H1 (cell line): Measurements from ENCODE around the gene FAM181B. TPM values are rescaled to one million over a fixed set of nuclear protein-coding genes. Genes with fewer than 3 reads are reported as not detected.

Experiments used
- CTCF ChIA-PET: fragments of 300-600 bp; sonication (Branson Sonifier 250); formaldehyde crosslinking; loops from one replicate; lab custom pipeline; 2021; ENCODE audit not compliant: partially characterized antibody; lab: Charles Lee
- POLR2A ChIA-PET: fragments of 300-600 bp; sonication (Branson Sonifier 250); formaldehyde crosslinking; loops from one replicate; lab custom pipeline; 2021; ENCODE audit warnings: inconsistent platforms; ENCODE audit not compliant: partially characterized antibody; lab: Charles Lee
- DNase-seq, 2 experiments: peaks; one replicate each; pipeline versions ENCODE4 v3.0.0 to v3.0.0-alpha.2; 2010 to 2022; ENCODE audit warnings: low spot score in 2 of 2, low read depth in 1 of 2, mixed read lengths in 1 of 2
- FAIRE-seq: peaks from 2 replicates; lab custom pipeline; 2011; peaks lifted over from hg19 to GRCh38; lab: Jason Lieb, UNC
- H2AFZ ChIP-seq: 2 replicates; pipeline ENCODE4 v1.8.1; 2012; ENCODE audit warnings: low read length, inconsistent platforms
- H2AK5ac ChIP-seq: 2 replicates; pipeline ENCODE4 v1.6.1; 2013; ENCODE audit warnings: low read depth, low read length
- H2BK120ac ChIP-seq: replicated peaks from 2 replicates; pipeline ENCODE3; 2013; ENCODE audit warnings: low read depth, low read length, inconsistent platforms
- H2BK12ac ChIP-seq: 2 replicates; pipeline ENCODE4 v1.6.1; 2013; ENCODE audit warnings: low read depth, low read length
- H2BK15ac ChIP-seq: 2 replicates; pipeline ENCODE4 v1.6.1; 2013; ENCODE audit warnings: low read length
- H2BK20ac ChIP-seq: 2 replicates; pipeline ENCODE4 v1.6.1; 2013; ENCODE audit warnings: low read length
- H2BK5ac ChIP-seq: 2 replicates; pipeline ENCODE4 v1.6.1; 2013; ENCODE audit warnings: low read depth, low read length
- H3K14ac ChIP-seq: 2 replicates; pipeline ENCODE4 v1.6.1; 2013; ENCODE audit warnings: inconsistent platforms; ENCODE audit not compliant: insufficient read length
- H3K18ac ChIP-seq: 2 replicates; pipeline ENCODE4 v1.6.1; 2013; ENCODE audit warnings: low read length; ENCODE audit errors: extremely low read depth
- H3K23ac ChIP-seq: 2 replicates; pipeline ENCODE4 v1.6.1; 2013; ENCODE audit warnings: inconsistent platforms; ENCODE audit not compliant: insufficient read length
- H3K23me2 ChIP-seq: 2 replicates; pipeline ENCODE4 v1.6.1; 2013; ENCODE audit warnings: low read depth, low read length
- H3K27ac ChIP-seq: 2 replicates; pipeline ENCODE4 v1.6.1; 2011; ENCODE audit warnings: low read depth, low read length, inconsistent platforms
- H3K27me3 ChIP-seq, 4 experiments: replicated peaks in 1 of 4; 1 replicate in 1 of 4; 2 replicates in 3 of 4; pipeline versions ENCODE4 v1.6.1 to v1.8.1; 2011 to 2013; ENCODE audit warnings: low read length in 3 of 4, mild to moderate bottlenecking in 3 of 4, inconsistent platforms in 2 of 4, mixed read lengths in 2 of 4, moderate library complexity in 1 of 4; ENCODE audit not compliant: control insufficient read depth in 3 of 4, insufficient read depth in 3 of 4; ENCODE audit errors: extremely low read depth in 1 of 4
- H3K36me3 ChIP-seq, 4 experiments: 2 replicates each; pipeline versions ENCODE4 v1.6.1 to v1.8.1; 2011 to 2013; ENCODE audit warnings: mild to moderate bottlenecking in 4 of 4, low read length in 3 of 4, moderate library complexity in 2 of 4, control low read depth in 1 of 4, inconsistent platforms in 1 of 4; ENCODE audit not compliant: insufficient read depth in 4 of 4, control insufficient read depth in 2 of 4
- H3K4ac ChIP-seq: replicated peaks from 2 replicates; pipeline ENCODE3; 2013; ENCODE audit warnings: low read length, low read depth, mixed read lengths, inconsistent platforms; ENCODE audit not compliant: insufficient read length
- H3K4me1 ChIP-seq, 4 experiments: replicated peaks in 1 of 4; 1 replicate in 1 of 4; 2 replicates in 3 of 4; pipeline versions ENCODE4 v1.6.1 to v1.8.1; 2011 to 2013; ENCODE audit warnings: low read length in 3 of 4, inconsistent platforms in 2 of 4, mixed read lengths in 1 of 4; ENCODE audit not compliant: insufficient read depth in 4 of 4, control insufficient read depth in 3 of 4
- H3K4me2 ChIP-seq, 2 experiments: 2 replicates each; pipeline versions ENCODE4 v1.6.1 to v1.8.1; 2011 to 2013; ENCODE audit warnings: low read depth in 2 of 2, low read length in 2 of 2, control low read depth in 1 of 2, inconsistent platforms in 1 of 2, mild to moderate bottlenecking in 1 of 2; ENCODE audit not compliant: insufficient read depth in 1 of 2
- H3K4me3 ChIP-seq, 4 experiments: fragments of 200-600, 300-600 bp in 1 of 4; sonication (generic), shearing (Covaris generic), sonication (Bioruptor Twin) in 1 of 4; 2 replicates each; pipeline versions ENCODE4 v1.5.1 to v1.8.1; 2011 to 2016; ENCODE audit warnings: low read length in 4 of 4, low read depth in 3 of 4, control low read depth in 2 of 4, inconsistent platforms in 2 of 4, mild to moderate bottlenecking in 2 of 4, mixed read lengths in 1 of 4, moderate library complexity in 1 of 4; ENCODE audit not compliant: insufficient read depth in 2 of 4; ENCODE audit errors: extremely low read depth in 1 of 4
- H3K56ac ChIP-seq: replicated peaks from 2 replicates; pipeline ENCODE3; 2013; ENCODE audit warnings: low read depth, mild to moderate bottlenecking, mixed read lengths, low read length, inconsistent platforms; ENCODE audit not compliant: insufficient read length
- H3K79me1 ChIP-seq: 2 replicates; pipeline ENCODE4 v1.6.1; 2013; ENCODE audit warnings: low read depth, low read length, control low read depth
- H3K79me2 ChIP-seq, 2 experiments: 2 replicates each; pipeline versions ENCODE4 v1.6.1 to v1.8.1; 2012 to 2013; ENCODE audit warnings: low read length in 2 of 2, mild to moderate bottlenecking in 2 of 2, inconsistent platforms in 1 of 2; ENCODE audit not compliant: insufficient read depth in 2 of 2, control insufficient read depth in 1 of 2
- H3K9ac ChIP-seq, 4 experiments: replicated peaks in 1 of 4; 1 replicate in 1 of 4; 2 replicates in 3 of 4; pipeline versions ENCODE4 v1.6.1 to v1.8.1; 2011 to 2013; ENCODE audit warnings: low read depth in 3 of 4, low read length in 3 of 4, control low read depth in 2 of 4, mild to moderate bottlenecking in 2 of 4, moderate library complexity in 2 of 4, inconsistent platforms in 1 of 4; ENCODE audit errors: extremely low read depth in 1 of 4
- H3K9me3 ChIP-seq, 2 experiments: 2 replicates each; pipeline versions ENCODE4 v1.6.1 to v1.8.1; 2012 to 2013; ENCODE audit warnings: mild to moderate bottlenecking in 2 of 2, moderate library complexity in 2 of 2, control low read depth in 1 of 2, inconsistent platforms in 1 of 2, low read depth in 1 of 2, low read length in 1 of 2, mixed read lengths in 1 of 2; ENCODE audit not compliant: insufficient read depth in 2 of 2
- H4K20me1 ChIP-seq, 2 experiments: replicated peaks in 1 of 2; 2 replicates each; pipeline versions ENCODE3 to v1.8.1; 2011 to 2013; ENCODE audit warnings: inconsistent platforms in 2 of 2, low read length in 2 of 2, mild to moderate bottlenecking in 1 of 2; ENCODE audit not compliant: insufficient read depth in 2 of 2, control insufficient read depth in 1 of 2
- H4K5ac ChIP-seq: 2 replicates; pipeline ENCODE4 v1.6.1; 2013; ENCODE audit warnings: low read length, low read depth, mixed read lengths, inconsistent platforms; ENCODE audit not compliant: insufficient read length
- H4K8ac ChIP-seq: 2 replicates; pipeline ENCODE4 v1.8.0; 2013; ENCODE audit warnings: mild to moderate bottlenecking, moderate library complexity, low read length, inconsistent platforms; ENCODE audit not compliant: insufficient read depth; ENCODE audit errors: extremely low read depth
- H4K91ac ChIP-seq: replicated peaks from 2 replicates; pipeline ENCODE3; 2013; ENCODE audit warnings: low read length, mixed read lengths, inconsistent platforms; ENCODE audit not compliant: insufficient read length
- ASH2L ChIP-seq: fragments of 200-600, 300-600 bp; sonication (generic); IDR thresholded peaks from one replicate; pipeline ENCODE4 v1.7.1; 2017; ENCODE audit warnings: low read length
- BCL11A ChIP-seq, 2 experiments: IDR thresholded peaks; one replicate each; pipeline ENCODE4 v1.6.1; 2011; ENCODE audit warnings: low read depth in 2 of 2, low read length in 2 of 2, mild to moderate bottlenecking in 2 of 2
- CBX8 ChIP-seq: fragments of 300-800, 300-1000 bp; sonication (generic); IDR thresholded peaks from 2 replicates; pipeline ENCODE4 v1.7.1; 2016; ENCODE audit warnings: low read depth, low read length, borderline replicate concordance
- GTF2F1 ChIP-seq: IDR thresholded peaks from 2 replicates; pipeline ENCODE4 v1.6.1; 2012; ENCODE audit warnings: low read depth, low read length, improper control_type of control experiment, borderline replicate concordance
- MAFK ChIP-seq: IDR thresholded peaks from 2 replicates; pipeline ENCODE4 v1.6.1; 2012; ENCODE audit warnings: low read depth, mild to moderate bottlenecking, improper control_type of control experiment, low read length
- MAX ChIP-seq: IDR thresholded peaks from 2 replicates; pipeline ENCODE4 v1.6.1; 2012; ENCODE audit warnings: inconsistent platforms
- POLR2AphosphoS5 ChIP-seq: IDR thresholded peaks from 2 replicates; pipeline ENCODE4 v1.6.1; 2011; ENCODE audit warnings: low read depth, low read length
- RAD21 ChIP-seq, 2 experiments: IDR thresholded peaks in 1 of 2; conservative IDR thresholded peaks in 1 of 2; 2 replicates each; pipeline ENCODE4 v1.6.1; 2011; ENCODE audit warnings: low read depth in 2 of 2, low read length in 2 of 2, improper control_type of control experiment in 1 of 2, inconsistent platforms in 1 of 2, mild to moderate bottlenecking in 1 of 2, moderate library complexity in 1 of 2
- RNF2 ChIP-seq: fragments of 200-900, 300-1000 bp; sonication (generic); IDR thresholded peaks from 2 replicates; pipeline ENCODE4 v1.7.1; 2016; ENCODE audit warnings: borderline replicate concordance, low read depth, mild to moderate bottlenecking, antibody characterized with exemption, low read length; ENCODE audit not compliant: poor library complexity, severe bottlenecking; ENCODE audit errors: missing control alignments
- SIX5 ChIP-seq: IDR thresholded peaks from 2 replicates; pipeline ENCODE4 v1.6.1; 2011; ENCODE audit warnings: mild to moderate bottlenecking, low read depth, low read length
- TBP ChIP-seq: IDR thresholded peaks from 2 replicates; pipeline ENCODE4 v1.6.1; 2011; ENCODE audit warnings: low read depth, low read length, improper control_type of control experiment
- TCF12 ChIP-seq: IDR thresholded peaks from 2 replicates; pipeline ENCODE4 v1.6.1; 2011; ENCODE audit warnings: low read depth, mild to moderate bottlenecking, low read length
- WGBS, 2 experiments: shearing (Covaris generic) in 1 of 2; methylation state at CpG; one replicate each; pipeline versions ENCODE4 v1.1.6 to v1.1.7; 2013 to 2015; ENCODE audit warnings: low lambda C conversion rate in 2 of 2, mixed read lengths in 2 of 2, inconsistent platforms in 1 of 2, low coverage in 1 of 2, missing lambda C conversion rate in 1 of 2; ENCODE audit not compliant: insufficient replicate concordance in 2 of 2, insufficient coverage in 1 of 2, insufficient read length in 1 of 2; ENCODE audit errors: extremely low coverage in 1 of 2, missing lambda C conversion rate in 1 of 2; 5-methylcytosine and 5-hydroxymethylcytosine counted together
- polyA plus RNA-seq, 7 experiments: library from polyadenylated mRNA; depleted of rRNA in 3 of 7; stranded (reverse) in 5 of 7; unstranded in 2 of 7; fragments of >200 nt in 5 of 7; fragments of 200-250 nt in 2 of 7; gene quantifications; 1 replicate in 5 of 7; 2 replicates in 1 of 7; 4 replicates in 1 of 7; pipeline versions ENCODE4 v1.2.1 to v1.2.3, GENCODE V29; 2011 to 2013; ENCODE audit warnings: missing spikeins in 2 of 7, mixed read lengths in 2 of 7
- total RNA-seq: library from RNA; stranded (reverse); fragmentation: NEBNext Ultra II Directional; extraction: Animal tissue kit (Norgen Biotek cat#: 25700); gene quantifications from 2 replicates; pipeline ENCODE4 v1.2.1, GENCODE V29; 2021

FAM181B gene
- total and polyA plus RNA-seq, 2 of the 8 experiments (the other 6 are each of a cell fraction or from before 2014, with no cell fraction given): 0.21 to 0.37 TPM

DNA sequence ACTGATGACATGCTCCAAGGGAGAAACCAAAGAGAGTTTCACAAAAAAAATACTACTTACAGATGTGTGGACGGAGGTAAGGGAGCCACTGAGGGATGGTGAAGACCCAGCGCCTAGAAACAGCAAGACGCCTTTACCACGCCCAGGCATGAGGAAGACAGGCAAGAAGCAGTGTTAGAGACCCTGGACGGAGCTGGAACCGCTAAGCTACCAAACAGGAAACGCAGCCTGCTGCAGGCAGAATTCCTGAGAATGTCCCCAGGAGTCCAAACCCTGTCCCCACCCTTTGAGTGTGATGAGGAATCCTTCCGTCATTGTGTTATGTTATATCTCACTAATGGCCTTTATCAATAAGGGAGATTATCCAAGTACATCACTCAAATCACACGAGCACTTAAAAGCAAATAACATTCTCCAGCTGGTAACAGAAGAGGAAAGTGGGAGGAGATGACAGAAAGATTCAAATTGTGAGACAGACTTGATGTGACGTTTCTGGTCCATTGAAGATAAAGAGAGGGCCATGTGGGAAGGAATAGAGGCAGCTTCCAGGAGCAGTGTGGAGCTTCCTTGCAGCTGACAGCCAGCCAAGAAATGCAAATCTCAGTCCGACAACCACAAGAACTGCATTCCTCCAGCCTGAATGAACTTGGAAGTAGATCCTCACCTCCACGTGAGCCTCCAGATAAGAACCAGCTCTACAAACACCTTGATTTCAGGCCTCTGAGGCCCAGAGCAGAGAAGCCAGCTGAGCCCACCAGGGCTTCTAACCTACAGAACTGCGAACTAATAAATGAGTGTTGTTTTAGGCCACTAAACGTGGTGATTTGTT is 19.1 kb downstream of the FAM181B start:
- no peak overlapping the region for H3K4me3 ChIP-seq
- no peaks in the 10 kb centered on the region; the same call in 1 of the 2 replicates for H3K23me2 ChIP-seq
- H2AK5ac ChIP-seq: no peak overlapping the region
- POLR2A ChIA-PET: no interaction called here
- no peaks in the 10 kb centered on the region for H3K79me2 ChIP-seq
- H3K9me3 ChIP-seq: no peaks in the 10 kb centered on the region
- no peak overlapping the region for H3K27ac ChIP-seq
- H2BK15ac ChIP-seq: no peak overlapping the region
- 0 out of 2 replicates have a peak overlapping the region, but pooled peaks have one; percentile 6 for H2AFZ ChIP-seq
- H3K4ac ChIP-seq: no peak overlapping the region
- no peaks in the 10 kb centered on the region for H4K20me1 ChIP-seq
- no peak overlapping the region for H2BK120ac ChIP-seq
- no peak overlapping the region for H3K23ac ChIP-seq
- H2BK20ac ChIP-seq: no peak overlapping the region
- H3K27me3 ChIP-seq: no peaks in the 10 kb centered on the region
- H3K4me2 ChIP-seq: no peak overlapping the region
- no peaks in the 10 kb centered on the region; a peak in 1 of 7 replicates for H3K4me1 ChIP-seq
- no peak overlapping the region for H4K5ac ChIP-seq
- DNase-seq: no peak
- no peaks in the 10 kb centered on the region for H3K79me1 ChIP-seq
- H2BK12ac ChIP-seq: no peak overlapping the region
- no peak overlapping the region for H4K8ac ChIP-seq
- no peak overlapping the region for H2BK5ac ChIP-seq
- no peak overlapping the region for H4K91ac ChIP-seq
- CTCF ChIA-PET: interaction anchor here (0.7 to 7.8 kb wide), 8 partner anchors 8 to 153 kb away, joined by 3 to 53 read pairs (median 4); no protein-coding TSS in a partner anchor
- WGBS, 2 experiments: 89% methylated on average over 14 of the region's 14 CpGs; no CpG with 5 or more reads in 1 of the 2 experiments
- H3K14ac ChIP-seq: no peak overlapping the region
- H3K36me3 ChIP-seq: no peaks in the 10 kb centered on the region
- H3K9ac ChIP-seq: no peak overlapping the region; a peak in 1 of 7 replicates
- FAIRE-seq: no peak
- no peak overlapping the region for H3K18ac ChIP-seq
- no peak overlapping the region for H3K56ac ChIP-seq
- TF ChIP-seq SIX5 (no peak), POLR2AphosphoS5 (no peak), ASH2L (no peak), BCL11A (IDR thresholded peaks at IDR 0.05; ENCODE audit: low read depth in 2 of 2, low read length in 2 of 2) (no peak), MAFK (no peak), RNF2 (no peak), CBX8 (no peak), TCF12 (no peak), TBP (no peak), GTF2F1 (no peak), RAD21 (IDR thresholded peaks at IDR 0.05 in 1 of 2, conservative IDR thresholded peaks at IDR 0.05 in 1 of 2; ENCODE audit: low read depth in 2 of 2, low read length in 2 of 2) (no peak), MAX (no peak)
